GM12874 (cell line): ENCODE data around the gene BCR.

ENCODE experiments used
- CTCF ChIP-seq: IDR thresholded peaks from 2 replicates; pipeline ENCODE4 v1.5.1; 2011; ENCODE audit warnings: low read depth, mild to moderate bottlenecking, control low read depth, low read length, moderate library complexity; ENCODE audit not compliant: insufficient read depth

Gene BCR

GRCh38 chr22:23245799-23246136 lies 65.5 kb downstream of the BCR start:
- TF ChIP-seq CTCF = no peak

- TF ChIP-seq CTCF = no peak
Measured at GRCh38 chr22:23246982-23247766, 66.9 kb downstream of the BCR start.

DNA sequence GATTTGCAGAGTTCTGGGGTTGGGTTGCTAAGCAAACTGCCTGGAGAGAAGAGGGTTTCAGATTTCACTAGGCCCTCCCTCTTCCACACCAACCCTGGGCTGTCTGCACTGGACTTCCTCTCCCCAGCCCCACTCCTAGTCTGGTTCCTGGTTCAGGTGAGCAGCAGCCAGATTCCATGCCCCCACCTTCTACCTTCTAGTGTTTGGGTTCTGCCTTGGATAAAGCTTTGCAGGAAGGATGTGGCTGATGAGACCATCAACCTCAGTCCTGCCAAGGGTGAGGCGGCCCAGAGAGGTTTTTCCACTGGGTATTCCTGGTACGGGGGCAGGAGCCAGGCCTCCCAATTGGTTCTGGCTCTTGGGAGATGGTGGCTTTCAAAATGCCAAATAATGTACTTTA lies 68.3 kb downstream of the BCR start:
- no peak for TF ChIP-seq CTCF

DNA sequence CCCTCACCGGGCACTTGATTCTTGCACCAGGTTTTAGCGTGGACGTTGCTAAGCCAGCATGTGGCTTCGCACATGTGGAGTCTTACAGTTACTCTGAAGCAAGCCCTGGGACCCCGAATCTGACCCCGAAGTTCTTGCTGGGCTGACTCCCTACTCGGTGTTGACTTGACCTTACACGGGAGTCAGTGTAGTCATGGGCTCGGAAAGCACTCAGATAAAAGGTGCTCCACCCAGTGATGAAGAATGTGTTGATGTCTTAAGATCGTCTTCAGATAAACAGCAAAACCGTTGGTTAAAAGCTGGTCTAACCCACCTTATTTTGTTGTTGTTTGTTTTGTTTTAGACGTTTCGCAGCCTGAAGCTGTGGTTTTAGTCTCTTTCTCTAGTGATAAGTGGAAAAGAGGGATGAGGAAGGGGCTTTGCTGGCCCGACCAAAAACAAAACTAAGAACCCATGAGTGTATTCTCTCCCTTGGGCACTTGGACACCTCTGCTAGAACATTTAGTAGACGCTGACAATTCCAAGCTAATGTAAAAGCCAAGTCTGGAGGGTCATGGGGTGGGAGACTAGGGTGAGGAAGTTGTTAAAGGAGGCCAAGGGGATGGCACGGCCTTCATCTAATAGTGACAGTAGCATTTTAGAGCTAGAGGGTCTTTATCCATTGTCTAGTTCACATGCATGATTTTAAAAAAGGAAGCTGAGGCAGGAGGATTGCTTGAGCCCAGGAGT lies 69.9 kb downstream of the BCR start:
- TF ChIP-seq CTCF = no peak

GRCh38 chr22:23250785-23251363 lies 70.6 kb downstream of the BCR start:
- TF ChIP-seq CTCF = no peak

DNA sequence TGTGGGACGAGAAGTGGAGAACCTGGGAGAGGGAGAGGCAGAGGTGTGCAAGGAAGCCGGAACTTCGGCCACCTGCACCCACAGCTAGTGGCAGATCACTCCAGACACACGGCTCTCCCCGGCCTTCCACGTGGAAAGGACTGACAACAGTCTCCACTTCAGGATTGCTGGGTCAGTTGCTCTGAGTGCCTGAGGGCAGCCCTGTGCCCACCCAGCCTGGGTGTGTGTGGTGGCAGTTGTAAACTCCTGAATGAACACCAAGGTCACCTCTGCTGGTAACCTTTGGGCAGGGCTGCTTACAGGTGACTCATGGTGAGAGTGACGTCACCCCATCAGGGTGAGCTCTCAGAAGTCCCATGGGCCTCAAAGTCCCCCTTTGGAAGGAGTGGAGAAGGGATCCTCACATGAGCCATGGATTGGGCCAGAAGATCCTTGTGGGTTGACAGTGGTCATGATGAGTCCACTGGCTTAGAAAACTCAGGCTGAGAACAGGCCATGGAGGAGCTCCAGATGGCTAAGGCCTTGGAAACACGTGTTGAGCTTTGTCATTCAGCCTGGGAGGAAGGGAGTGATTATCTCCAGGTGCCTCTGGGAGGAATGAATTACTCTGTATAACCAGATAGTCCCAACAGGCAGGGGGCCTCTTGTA lies 71.3 kb downstream of the BCR start:
- TF ChIP-seq CTCF = no peak

DNA sequence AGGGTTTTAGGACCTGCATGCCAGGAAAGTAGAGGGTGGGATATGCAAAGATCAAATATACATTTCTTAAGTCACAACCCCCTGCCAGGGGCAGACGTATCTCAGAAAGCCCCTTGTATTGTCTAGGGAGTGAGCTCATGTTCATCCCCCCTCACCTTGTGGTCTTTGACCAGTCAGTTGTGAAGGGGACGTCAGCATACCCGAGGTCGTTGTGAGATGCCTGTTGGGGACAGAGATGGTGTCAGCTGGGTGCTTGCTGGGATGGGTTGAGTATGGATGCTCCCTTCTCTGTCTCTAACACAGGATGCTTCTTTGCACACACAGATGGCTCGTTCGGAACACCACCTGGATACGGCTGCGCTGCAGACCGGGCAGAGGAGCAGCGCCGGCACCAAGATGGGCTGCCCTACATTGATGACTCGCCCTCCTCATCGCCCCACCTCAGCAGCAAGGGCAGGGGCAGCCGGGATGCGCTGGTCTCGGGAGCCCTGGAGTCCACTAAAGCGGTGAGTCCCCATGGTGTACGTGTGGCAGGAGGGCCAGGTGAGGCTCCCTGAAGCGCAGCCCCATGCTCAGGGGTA lies 73.3 kb downstream of the BCR start:
- TF ChIP-seq CTCF = no peak
